A549 (cell line): Measurements from ENCODE around the gene PFKFB3.

ENCODE experiments used
- ATOH8 ChIP-seq: fragments of 250-450 bp; sonication (Bioruptor Pico); IDR thresholded peaks from 2 replicates; pipeline ENCODE4 v1.5.0; 2020; ENCODE audit warnings: low read depth, mild to moderate bottlenecking, moderate library complexity
- BHLHE40 ChIP-seq: IDR thresholded peaks from 2 replicates; pipeline ENCODE4 v1.6.1; 2012; ENCODE audit warnings: low read depth, low read length, inconsistent platforms
- CEBPB ChIP-seq, 2 experiments: fragments of >200 bp in 1 of 2; sonication (Bioruptor Twin) in 1 of 2; formaldehyde crosslinking in 1 of 2; IDR thresholded peaks; 2 replicates each; pipeline ENCODE4 v1.6.1; 2012 to 2016
- E2F6 ChIP-seq: IDR thresholded peaks from 2 replicates; pipeline ENCODE4 v1.6.1; 2012; ENCODE audit warnings: low read depth, borderline replicate concordance
- FOSB ChIP-seq: fragments of 250-450 bp; sonication (Bioruptor Pico); IDR thresholded peaks from 2 replicates; pipeline ENCODE4 v1.5.0; 2020; ENCODE audit warnings: mild to moderate bottlenecking, moderate library complexity
- GATA3 ChIP-seq: IDR thresholded peaks from 2 replicates; pipeline ENCODE4 v1.6.1; 2012; ENCODE audit warnings: borderline replicate concordance
- NR3C1 ChIP-seq: fragments of >200 bp; sonication (Bioruptor Twin); formaldehyde crosslinking; IDR thresholded peaks from 3 replicates; pipeline ENCODE4 v1.6.1; 2017
- PHF8 ChIP-seq: fragments of 200-600 bp; sonication (generic); IDR thresholded peaks from 2 replicates; pipeline ENCODE4 v1.6.1; 2016; ENCODE audit warnings: low read depth, mild to moderate bottlenecking, antibody characterized with exemption, moderate library complexity, borderline replicate concordance
- POLR2AphosphoS2 ChIP-seq: conservative IDR thresholded peaks from 2 replicates; pipeline ENCODE4 v1.6.1; 2012; ENCODE audit warnings: low read length, improper control_type of control experiment, inconsistent platforms
- RAD21 ChIP-seq, 2 experiments: fragments of >200 bp in 1 of 2; sonication (Bioruptor Twin) in 1 of 2; formaldehyde crosslinking in 1 of 2; IDR thresholded peaks in 1 of 2; conservative IDR thresholded peaks in 1 of 2; 2 replicates in 1 of 2; 3 replicates in 1 of 2; pipeline ENCODE4 v1.6.1; 2012 to 2018; ENCODE audit warnings: inconsistent platforms in 1 of 2
- TF ChIP-seq, protein P1 (sequence below): fragments of >200 bp; sonication (Bioruptor Twin); formaldehyde crosslinking; IDR thresholded peaks from 3 replicates; pipeline ENCODE4 v1.5.1; 2016
- TF ChIP-seq, protein P2 (sequence below): IDR thresholded peaks from 2 replicates; pipeline ENCODE4 v1.6.1; 2012
- TF ChIP-seq, protein P3 (sequence below): fragments of 200-600 bp; sonication (generic); IDR thresholded peaks from 2 replicates; pipeline ENCODE4 v1.6.1; 2016; ENCODE audit warnings: antibody characterized with exemption, mild to moderate bottlenecking, moderate library complexity
- TF ChIP-seq, protein P4 (sequence below): fragments of >200 bp; sonication (Bioruptor Twin); formaldehyde crosslinking; IDR thresholded peaks from 3 replicates; pipeline ENCODE4 v1.6.1; 2016

GRCh38 chr10:6182454-6183098, 20.2 kb upstream of the PFKFB3 start:
- TF ChIP-seq, protein P1, sequence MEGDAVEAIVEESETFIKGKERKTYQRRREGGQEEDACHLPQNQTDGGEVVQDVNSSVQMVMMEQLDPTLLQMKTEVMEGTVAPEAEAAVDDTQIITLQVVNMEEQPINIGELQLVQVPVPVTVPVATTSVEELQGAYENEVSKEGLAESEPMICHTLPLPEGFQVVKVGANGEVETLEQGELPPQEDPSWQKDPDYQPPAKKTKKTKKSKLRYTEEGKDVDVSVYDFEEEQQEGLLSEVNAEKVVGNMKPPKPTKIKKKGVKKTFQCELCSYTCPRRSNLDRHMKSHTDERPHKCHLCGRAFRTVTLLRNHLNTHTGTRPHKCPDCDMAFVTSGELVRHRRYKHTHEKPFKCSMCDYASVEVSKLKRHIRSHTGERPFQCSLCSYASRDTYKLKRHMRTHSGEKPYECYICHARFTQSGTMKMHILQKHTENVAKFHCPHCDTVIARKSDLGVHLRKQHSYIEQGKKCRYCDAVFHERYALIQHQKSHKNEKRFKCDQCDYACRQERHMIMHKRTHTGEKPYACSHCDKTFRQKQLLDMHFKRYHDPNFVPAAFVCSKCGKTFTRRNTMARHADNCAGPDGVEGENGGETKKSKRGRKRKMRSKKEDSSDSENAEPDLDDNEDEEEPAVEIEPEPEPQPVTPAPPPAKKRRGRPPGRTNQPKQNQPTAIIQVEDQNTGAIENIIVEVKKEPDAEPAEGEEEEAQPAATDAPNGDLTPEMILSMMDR: no peak
- TF ChIP-seq, protein P2, sequence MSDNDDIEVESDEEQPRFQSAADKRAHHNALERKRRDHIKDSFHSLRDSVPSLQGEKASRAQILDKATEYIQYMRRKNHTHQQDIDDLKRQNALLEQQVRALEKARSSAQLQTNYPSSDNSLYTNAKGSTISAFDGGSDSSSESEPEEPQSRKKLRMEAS: no peak
- TF ChIP-seq E2F6: no peak
- no peak for TF ChIP-seq GATA3
- no peak for TF ChIP-seq POLR2AphosphoS2
- no peak for TF ChIP-seq NR3C1
- no peak for TF ChIP-seq RAD21 (conservative IDR thresholded peaks at IDR 0.05 in 1 of 2, IDR thresholded peaks at IDR 0.05 in 1 of 2)
- TF ChIP-seq ATOH8 (CRISPR knock-in tag): no peak
- no peak for TF ChIP-seq BHLHE40
- TF ChIP-seq FOSB (CRISPR knock-in tag): no peak
- TF ChIP-seq, protein P3, sequence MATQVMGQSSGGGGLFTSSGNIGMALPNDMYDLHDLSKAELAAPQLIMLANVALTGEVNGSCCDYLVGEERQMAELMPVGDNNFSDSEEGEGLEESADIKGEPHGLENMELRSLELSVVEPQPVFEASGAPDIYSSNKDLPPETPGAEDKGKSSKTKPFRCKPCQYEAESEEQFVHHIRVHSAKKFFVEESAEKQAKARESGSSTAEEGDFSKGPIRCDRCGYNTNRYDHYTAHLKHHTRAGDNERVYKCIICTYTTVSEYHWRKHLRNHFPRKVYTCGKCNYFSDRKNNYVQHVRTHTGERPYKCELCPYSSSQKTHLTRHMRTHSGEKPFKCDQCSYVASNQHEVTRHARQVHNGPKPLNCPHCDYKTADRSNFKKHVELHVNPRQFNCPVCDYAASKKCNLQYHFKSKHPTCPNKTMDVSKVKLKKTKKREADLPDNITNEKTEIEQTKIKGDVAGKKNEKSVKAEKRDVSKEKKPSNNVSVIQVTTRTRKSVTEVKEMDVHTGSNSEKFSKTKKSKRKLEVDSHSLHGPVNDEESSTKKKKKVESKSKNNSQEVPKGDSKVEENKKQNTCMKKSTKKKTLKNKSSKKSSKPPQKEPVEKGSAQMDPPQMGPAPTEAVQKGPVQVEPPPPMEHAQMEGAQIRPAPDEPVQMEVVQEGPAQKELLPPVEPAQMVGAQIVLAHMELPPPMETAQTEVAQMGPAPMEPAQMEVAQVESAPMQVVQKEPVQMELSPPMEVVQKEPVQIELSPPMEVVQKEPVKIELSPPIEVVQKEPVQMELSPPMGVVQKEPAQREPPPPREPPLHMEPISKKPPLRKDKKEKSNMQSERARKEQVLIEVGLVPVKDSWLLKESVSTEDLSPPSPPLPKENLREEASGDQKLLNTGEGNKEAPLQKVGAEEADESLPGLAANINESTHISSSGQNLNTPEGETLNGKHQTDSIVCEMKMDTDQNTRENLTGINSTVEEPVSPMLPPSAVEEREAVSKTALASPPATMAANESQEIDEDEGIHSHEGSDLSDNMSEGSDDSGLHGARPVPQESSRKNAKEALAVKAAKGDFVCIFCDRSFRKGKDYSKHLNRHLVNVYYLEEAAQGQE: no peak
- TF ChIP-seq PHF8: no peak
- no peak for TF ChIP-seq CEBPB (IDR thresholded peaks at IDR 0.05)
- TF ChIP-seq, protein P4, sequence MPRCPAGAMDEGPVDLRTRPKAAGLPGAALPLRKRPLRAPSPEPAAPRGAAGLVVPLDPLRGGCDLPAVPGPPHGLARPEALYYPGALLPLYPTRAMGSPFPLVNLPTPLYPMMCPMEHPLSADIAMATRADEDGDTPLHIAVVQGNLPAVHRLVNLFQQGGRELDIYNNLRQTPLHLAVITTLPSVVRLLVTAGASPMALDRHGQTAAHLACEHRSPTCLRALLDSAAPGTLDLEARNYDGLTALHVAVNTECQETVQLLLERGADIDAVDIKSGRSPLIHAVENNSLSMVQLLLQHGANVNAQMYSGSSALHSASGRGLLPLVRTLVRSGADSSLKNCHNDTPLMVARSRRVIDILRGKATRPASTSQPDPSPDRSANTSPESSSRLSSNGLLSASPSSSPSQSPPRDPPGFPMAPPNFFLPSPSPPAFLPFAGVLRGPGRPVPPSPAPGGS: no peak
